Fibroblast of peridontal ligament (primary cell): ENCODE measurements around the gene GNG14.
"Not testable (repeated sequence)": the region's sequence is repeated elsewhere in the genome, so short reads cannot be mapped to it uniquely, and the experiment has no call there.

Experiments used
- DNase-seq: peaks from one replicate; pipeline ENCODE4 v3.0.0-alpha.2; 2010; ENCODE audit errors: extremely low read depth

GNG14 gene

GRCh38 chr19:12687496-12688196 is at the start of gene GNG14:
GNG14 (plus strand) TSS chr19:12687998; CDS start chr19:12688049, 51 bp downstream.
- DNase-seq = no peak

- no peak for DNase-seq
Measured at GRCh38 chr19:12638611-12639182, 49.1 kb upstream of the GNG14 start.

GRCh38 chr19:12639901-12640613 is 47.7 kb upstream of the GNG14 start:
- peak; percentile 66 for DNase-seq

- no peak for DNase-seq
Measured at GRCh38 chr19:12641456-12641855, 46.3 kb upstream of the GNG14 start.

GRCh38 chr19:12642506-12642905 is 45.3 kb upstream of the GNG14 start:
- DNase-seq = no peak

- not testable (repeated sequence) for DNase-seq
Measured at GRCh38 chr19:12643716-12644115, 44.1 kb upstream of the GNG14 start.

- DNase-seq = no peak
Measured at GRCh38 chr19:12646551-12646950, 41.2 kb upstream of the GNG14 start.

GRCh38 chr19:12647047-12647446 is 40.8 kb upstream of the GNG14 start:
- no peak for DNase-seq

- DNase-seq = no peak
Measured at GRCh38 chr19:12647490-12648071, 40.2 kb upstream of the GNG14 start.

GRCh38 chr19:12648088-12648487 is 39.7 kb upstream of the GNG14 start:
- DNase-seq = no peak

GRCh38 chr19:12649941-12650340 is 37.9 kb upstream of the GNG14 start:
- DNase-seq = no peak

GRCh38 chr19:12652219-12652618 is 35.6 kb upstream of the GNG14 start:
- no peak for DNase-seq

GRCh38 chr19:12655546-12655945 is 32.3 kb upstream of the GNG14 start:
- no peak for DNase-seq

GRCh38 chr19:12656899-12657571 is 30.8 kb upstream of the GNG14 start:
- no peak for DNase-seq

- no peak for DNase-seq
Measured at GRCh38 chr19:12657966-12658365, 29.8 kb upstream of the GNG14 start.

GRCh38 chr19:12660980-12661379 is 26.8 kb upstream of the GNG14 start:
- no peak for DNase-seq

- DNase-seq = no peak
Measured at GRCh38 chr19:12664406-12665280, 23.2 kb upstream of the GNG14 start.

GRCh38 chr19:12665281-12665573 is 22.6 kb upstream of the GNG14 start:
- DNase-seq = no peak

GRCh38 chr19:12665671-12666264 is 22.0 kb upstream of the GNG14 start:
- no peak for DNase-seq

GRCh38 chr19:12666265-12667048 is 21.3 kb upstream of the GNG14 start, which contains the start of the genes MAN2B1 and WDR83:
MAN2B1 (minus strand) TSS chr19:12666742; CDS start chr19:12666701, 41 bp downstream.
WDR83 (plus strand) TSS chr19:12666807; CDS start chr19:12669791, 2,984 bp downstream.
- DNase-seq = peak; percentile 33
